ENCODE data around the gene C16orf95. TPM values are rescaled to one million over a fixed set of nuclear protein-coding genes. Genes with fewer than 3 reads are reported as not detected.

C16orf95 gene
- total RNA-seq, 1 donor from 2014 or later: 4.8 TPM

- Mint-ChIP-seq H3K4me1 (peaks cover 2% of the 10 kb centered on the region), H3K9me3 (peaks cover 6% of the 10 kb centered on the region), H3K27me3 (ENCODE audit: insufficient read depth, low read depth) (peaks cover 6% of the 10 kb centered on the region), H3K27ac (no peak overlapping the region), H3K36me3 (peaks cover 2% of the 10 kb centered on the region), H3K4me3 (peak overlapping the region; percentile 54)
- Histone ChIP-seq H3K9ac (no peak overlapping the region), H3K9me3 (ENCODE audit: low read depth) (no peaks in the 10 kb centered on the region), H3F3A (ENCODE audit: low read depth) (no peaks in the 10 kb centered on the region), H3K27ac (no peak overlapping the region), H4K20me1 (ENCODE audit: low read depth) (no peaks in the 10 kb centered on the region), H3K4me2 (no peak overlapping the region), H3K4me1 (no peaks in the 10 kb centered on the region), H3K79me2 (ENCODE audit: low read depth) (no peaks in the 10 kb centered on the region), H3K4me3 (no peak overlapping the region), H2AFZ (replicated peaks) (no peak overlapping the region), H3K27me3 (no peaks in the 10 kb centered on the region), H3K36me3 (no peaks in the 10 kb centered on the region)
- no peak for DNase-seq (ENCODE audit: low spot score)
- no peak for TF ChIP-seq EZH2phosphoT487 (IDR thresholded peaks at IDR 0.05)
Observed at GRCh38 chr16:87291944-87292343, 25.2 kb downstream of the C16orf95 start.

DNA sequence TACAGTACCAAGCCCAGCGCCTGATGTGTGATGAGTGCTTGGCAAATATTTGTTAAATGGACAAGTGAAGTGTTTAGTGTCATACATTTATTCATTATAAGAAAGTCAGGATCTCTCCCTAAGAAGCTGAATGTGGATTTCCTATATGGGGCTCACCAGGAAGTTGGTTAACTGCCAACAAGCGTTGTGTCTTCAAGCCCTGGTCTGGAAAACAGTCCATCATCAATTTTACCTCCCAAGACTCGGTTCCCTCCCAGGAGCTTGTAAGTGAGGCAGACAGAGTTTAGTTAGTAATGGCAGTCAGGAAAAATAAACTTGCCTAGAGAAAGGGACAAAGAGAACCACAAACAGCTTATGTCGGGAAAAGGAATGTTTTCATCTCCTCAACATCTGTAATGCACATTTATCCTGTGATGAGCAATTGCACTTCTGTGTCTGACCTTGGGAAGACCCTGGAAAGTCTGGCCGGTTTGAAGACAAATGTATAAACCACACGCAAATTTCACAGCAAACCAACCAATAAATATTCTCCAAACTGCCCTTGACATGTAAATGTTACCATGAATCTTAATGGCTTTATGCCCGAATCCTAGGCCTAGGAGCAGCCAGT, 28.3 kb downstream of the C16orf95 start:
- H3K4me1 Mint-ChIP-seq: no peaks in the 10 kb centered on the region
- H3K27ac ChIP-seq: no peak overlapping the region
- H3K79me2 ChIP-seq (ENCODE audit: low read depth): no peaks in the 10 kb centered on the region
- no peak overlapping the region for H3K9ac ChIP-seq
- peaks cover 12% of the 10 kb centered on the region for H3K27me3 Mint-ChIP-seq (ENCODE audit: insufficient read depth, low read depth)
- TF ChIP-seq EZH2 (IDR thresholded peaks at IDR 0.05) (no peak), CTCF (IDR thresholded peaks at IDR 0.05) (no peak), EZH2phosphoT487 (IDR thresholded peaks at IDR 0.05) (no peak)
- no peak overlapping the region for H3K4me3 Mint-ChIP-seq
- no peaks in the 10 kb centered on the region for H3K27me3 ChIP-seq
- H3F3A ChIP-seq (ENCODE audit: low read depth): no peaks in the 10 kb centered on the region
- no peak overlapping the region for H2AFZ ChIP-seq (replicated peaks)
- H3K4me3 ChIP-seq: no peak overlapping the region
- no peaks in the 10 kb centered on the region for H4K20me1 ChIP-seq (ENCODE audit: low read depth)
- no peak for DNase-seq (ENCODE audit: low spot score)
- H3K4me1 ChIP-seq: peaks cover 9% of the 10 kb centered on the region
- H3K36me3 ChIP-seq: no peaks in the 10 kb centered on the region
- peaks cover 2% of the 10 kb centered on the region for H3K36me3 Mint-ChIP-seq
- no peaks in the 10 kb centered on the region for H3K9me3 ChIP-seq (ENCODE audit: low read depth)
- no peak overlapping the region for H3K27ac Mint-ChIP-seq
- H3K9me3 Mint-ChIP-seq: peaks cover 11% of the 10 kb centered on the region
- H3K4me2 ChIP-seq: no peak overlapping the region

- H3K9me3 Mint-ChIP-seq: peaks cover 11% of the 10 kb centered on the region
- DNase-seq (ENCODE audit: low spot score): no peak
- no peaks in the 10 kb centered on the region for H3K4me1 Mint-ChIP-seq
Observed at GRCh38 chr16:87286839-87287626, 30.2 kb downstream of the C16orf95 start.

More at GRCh38 chr16:87286839-87287626, 30.2 kb downstream of the C16orf95 start:
- no peaks in the 10 kb centered on the region for H3K27me3 ChIP-seq
- no peak overlapping the region for H2AFZ ChIP-seq (replicated peaks)
- H3K4me1 ChIP-seq: peaks cover 11% of the 10 kb centered on the region
- H3K27ac Mint-ChIP-seq: no peak overlapping the region
- no peaks in the 10 kb centered on the region for H3K9me3 ChIP-seq (ENCODE audit: low read depth)
- TF ChIP-seq EZH2 (IDR thresholded peaks at IDR 0.05) (no peak), CTCF (IDR thresholded peaks at IDR 0.05) (no peak), EZH2phosphoT487 (IDR thresholded peaks at IDR 0.05) (no peak)
- no peak overlapping the region for H3K27ac ChIP-seq
- H3F3A ChIP-seq (ENCODE audit: low read depth): no peaks in the 10 kb centered on the region
- H3K9ac ChIP-seq: no peak overlapping the region
- no peaks in the 10 kb centered on the region for H3K79me2 ChIP-seq (ENCODE audit: low read depth)
- H3K36me3 Mint-ChIP-seq: peaks cover 2% of the 10 kb centered on the region
- no peak overlapping the region for H3K4me3 Mint-ChIP-seq
- H3K4me3 ChIP-seq: no peak overlapping the region
- H3K27me3 Mint-ChIP-seq (ENCODE audit: insufficient read depth, low read depth): peaks cover 10% of the 10 kb centered on the region
- H3K4me2 ChIP-seq: no peak overlapping the region
- H3K36me3 ChIP-seq: no peaks in the 10 kb centered on the region
- no peaks in the 10 kb centered on the region for H4K20me1 ChIP-seq (ENCODE audit: low read depth)
